NT2/D1 (cell line): ENCODE results near the gene SLC66A2.

Source experiments
- DNase-seq: peaks from one replicate; pipeline ENCODE4 v3.0.0-alpha.2; 2011; ENCODE audit warnings: low read depth, low spot score
- H3K27me3 ChIP-seq: 2 replicates; pipeline ENCODE4 v1.6.0; 2011; ENCODE audit warnings: mild to moderate bottlenecking; ENCODE audit not compliant: insufficient read length, insufficient read depth
- H3K36me3 ChIP-seq: 2 replicates; pipeline ENCODE4 v1.6.1; 2011; ENCODE audit warnings: mild to moderate bottlenecking, low read length, mixed read lengths; ENCODE audit not compliant: insufficient read depth, insufficient read length
- H3K4me1 ChIP-seq: 2 replicates; pipeline ENCODE4 v1.5.1; 2011; ENCODE audit not compliant: insufficient read depth, insufficient read length
- H3K4me3 ChIP-seq: 2 replicates; pipeline ENCODE4 v1.5.1; 2011; ENCODE audit warnings: low read depth; ENCODE audit not compliant: insufficient read length
- H3K9ac ChIP-seq: 2 replicates; pipeline ENCODE4 v1.6.0; 2011; ENCODE audit warnings: low read depth; ENCODE audit not compliant: insufficient read length
- H3K9me3 ChIP-seq: 2 replicates; pipeline ENCODE4 v1.5.1; 2011; ENCODE audit warnings: mild to moderate bottlenecking, low read length; ENCODE audit not compliant: insufficient read depth
- SUZ12 ChIP-seq: IDR thresholded peaks from 2 replicates; pipeline ENCODE4 v1.6.1; 2011; ENCODE audit not compliant: insufficient read length, insufficient read depth; ENCODE audit errors: extremely low read depth
- YY1 ChIP-seq: IDR thresholded peaks from 2 replicates; pipeline ENCODE4 v1.6.1; 2011; ENCODE audit not compliant: insufficient read length, insufficient read depth
- ZNF274 ChIP-seq: IDR thresholded peaks from 2 replicates; pipeline ENCODE4 v1.6.1; 2011; ENCODE audit warnings: mild to moderate bottlenecking, low read depth, low read length

SLC66A2 gene

GRCh38 chr18:79921984-79922965 lies 29.2 kb downstream of the SLC66A2 start:
- Histone ChIP-seq H3K36me3 (peaks cover 23% of the 10 kb centered on the region), H3K27me3 (no peaks in the 10 kb centered on the region), H3K9me3 (no peaks in the 10 kb centered on the region), H3K4me1 (peaks cover 5% of the 10 kb centered on the region), H3K4me3 (no peak overlapping the region), H3K9ac (no peak overlapping the region)
- no peak for DNase-seq
- no peak for TF ChIP-seq YY1

- TF ChIP-seq YY1 (no peak), SUZ12 (no peak), ZNF274 (no peak)
- H3K4me1 ChIP-seq = peaks cover 8% of the 10 kb centered on the region
- no peak overlapping the region for H3K9ac ChIP-seq
- no peaks in the 10 kb centered on the region for H3K27me3 ChIP-seq
- peaks cover 13% of the 10 kb centered on the region for H3K36me3 ChIP-seq
- no peak for DNase-seq
- H3K4me3 ChIP-seq = no peak overlapping the region
- H3K9me3 ChIP-seq = no peaks in the 10 kb centered on the region
Observed at GRCh38 chr18:79919089-79919488, 32.4 kb downstream of the SLC66A2 start.

GRCh38 chr18:79918615-79919011 lies 32.8 kb downstream of the SLC66A2 start:
- peaks cover 8% of the 10 kb centered on the region for H3K4me1 ChIP-seq
- TF ChIP-seq SUZ12 (no peak), YY1 (no peak), ZNF274 (no peak)
- no peaks in the 10 kb centered on the region for H3K27me3 ChIP-seq
- H3K9ac ChIP-seq = no peak overlapping the region
- no peaks in the 10 kb centered on the region for H3K9me3 ChIP-seq
- H3K4me3 ChIP-seq = no peak overlapping the region
- no peak for DNase-seq
- peaks cover 11% of the 10 kb centered on the region for H3K36me3 ChIP-seq

GRCh38 chr18:79917853-79918614 lies 33.4 kb downstream of the SLC66A2 start:
- Histone ChIP-seq H3K4me3 (no peak overlapping the region), H3K27me3 (no peaks in the 10 kb centered on the region), H3K36me3 (peaks cover 9% of the 10 kb centered on the region), H3K9me3 (no peaks in the 10 kb centered on the region), H3K4me1 (peaks cover 11% of the 10 kb centered on the region), H3K9ac (no peak overlapping the region)
- TF ChIP-seq ZNF274 (no peak), SUZ12 (no peak), YY1 (no peak)
- DNase-seq = no peak

GRCh38 chr18:79917169-79917852 lies 34.1 kb downstream of the SLC66A2 start:
- no peak for TF ChIP-seq SUZ12
- no peaks in the 10 kb centered on the region for H3K27me3 ChIP-seq
- no peaks in the 10 kb centered on the region for H3K9me3 ChIP-seq
- no peak for DNase-seq
- no peak overlapping the region for H3K9ac ChIP-seq
- no peak overlapping the region for H3K4me3 ChIP-seq
- peaks cover 9% of the 10 kb centered on the region for H3K36me3 ChIP-seq
- peaks cover 11% of the 10 kb centered on the region for H3K4me1 ChIP-seq

DNA sequence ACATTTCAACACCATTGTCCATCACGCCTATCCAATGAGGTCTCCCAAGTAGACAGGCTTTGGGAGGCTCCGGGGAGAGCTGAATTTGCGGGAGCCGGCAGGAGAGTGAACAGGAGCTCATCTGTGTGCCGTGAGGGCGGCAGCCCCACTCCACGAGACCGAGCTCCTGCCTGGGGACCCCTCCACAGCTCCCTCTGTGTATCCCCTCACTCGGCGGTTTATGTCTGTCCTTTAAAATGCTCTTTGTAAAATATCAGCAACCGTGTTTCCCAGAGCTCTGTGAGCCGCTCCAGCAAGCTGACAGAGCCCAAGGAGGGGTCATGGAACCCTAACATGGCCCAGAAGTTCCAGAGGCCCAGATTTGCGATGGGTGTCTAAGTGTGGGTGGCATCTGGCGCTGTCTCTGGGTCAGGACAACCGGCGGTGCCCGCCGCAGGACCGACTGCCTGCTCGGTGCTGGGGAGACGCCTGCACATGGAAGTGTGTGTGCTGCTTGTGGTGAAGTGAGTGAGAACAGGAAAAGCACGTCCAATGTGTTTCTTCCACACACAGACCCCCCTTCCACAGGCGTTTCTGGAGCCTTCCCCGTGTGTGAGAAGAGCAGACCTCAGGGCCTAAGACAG lies 34.8 kb downstream of the SLC66A2 start:
- H3K9ac ChIP-seq = no peak overlapping the region
- no peak for TF ChIP-seq ZNF274
- TF ChIP-seq SUZ12 = no peak
- H3K9me3 ChIP-seq = no peaks in the 10 kb centered on the region
- no peak for DNase-seq
- H3K4me3 ChIP-seq = no peak overlapping the region
- H3K4me1 ChIP-seq = peaks cover 11% of the 10 kb centered on the region
- no peaks in the 10 kb centered on the region for H3K27me3 ChIP-seq
- H3K36me3 ChIP-seq = peaks cover 9% of the 10 kb centered on the region

GRCh38 chr18:79916128-79916494 lies 35.3 kb downstream of the SLC66A2 start:
- H3K4me1 ChIP-seq = peaks cover 15% of the 10 kb centered on the region
- H3K4me3 ChIP-seq = no peak overlapping the region

More at GRCh38 chr18:79916128-79916494, 35.3 kb downstream of the SLC66A2 start:
- Histone ChIP-seq H3K27me3 (no peaks in the 10 kb centered on the region), H3K9me3 (no peaks in the 10 kb centered on the region), H3K36me3 (peaks cover 9% of the 10 kb centered on the region), H3K9ac (no peak overlapping the region)
- DNase-seq = no peak
- TF ChIP-seq YY1 = no peak
- no peak for TF ChIP-seq ZNF274
- TF ChIP-seq SUZ12 = no peak
